DMS79 treated with DMSO at 0.1 percent for 48 hours (cell line): Measurements from ENCODE around the gene ATP1A2.

Source experiments
- DNase-seq: peaks from one replicate; lab custom pipeline; 2025; lab: John Stamatoyannopoulos, UW

The ATP1A2 gene

DNA sequence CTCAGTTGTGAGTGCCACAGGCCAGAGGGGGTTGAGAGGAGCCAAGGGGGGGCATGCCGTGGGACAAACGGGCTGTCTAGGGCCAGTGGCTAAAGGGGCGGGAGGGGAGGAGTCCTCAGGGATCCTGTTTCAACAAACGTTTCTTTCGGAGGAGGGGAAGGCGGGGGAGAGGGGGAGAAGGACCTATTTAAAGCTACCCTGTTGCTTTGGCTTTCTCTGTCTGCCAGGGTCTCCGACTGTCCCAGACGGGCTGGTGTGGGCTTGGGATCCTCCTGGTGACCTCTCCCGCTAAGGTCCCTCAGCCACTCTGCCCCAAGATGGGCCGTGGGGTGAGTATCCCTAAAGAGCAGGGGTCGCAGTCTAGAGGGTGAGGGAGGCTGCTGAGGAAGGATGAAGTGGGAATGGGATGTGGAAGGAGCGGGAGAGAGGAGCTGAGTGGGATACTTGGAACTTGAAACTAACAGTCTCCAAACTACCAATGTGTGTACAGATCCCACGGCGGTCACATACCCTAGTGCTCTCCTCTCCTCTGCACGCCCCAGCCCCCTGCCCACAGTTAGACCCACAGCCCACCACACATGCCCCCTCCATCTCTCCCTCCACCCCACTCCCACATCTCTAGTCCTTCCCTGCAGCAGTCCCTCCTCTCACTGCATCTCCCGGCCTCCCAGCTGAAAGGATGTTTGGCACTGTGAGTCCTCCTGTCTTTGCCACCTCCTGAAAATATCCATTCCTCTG is at the start of gene ATP1A2:
Gene ATP1A2, plus strand, starts transcription at position 215 of the 738 bp plus-strand sequence. Its CDS starts 103 bp downstream, at position 318.
- no peak for DNase-seq

DNA sequence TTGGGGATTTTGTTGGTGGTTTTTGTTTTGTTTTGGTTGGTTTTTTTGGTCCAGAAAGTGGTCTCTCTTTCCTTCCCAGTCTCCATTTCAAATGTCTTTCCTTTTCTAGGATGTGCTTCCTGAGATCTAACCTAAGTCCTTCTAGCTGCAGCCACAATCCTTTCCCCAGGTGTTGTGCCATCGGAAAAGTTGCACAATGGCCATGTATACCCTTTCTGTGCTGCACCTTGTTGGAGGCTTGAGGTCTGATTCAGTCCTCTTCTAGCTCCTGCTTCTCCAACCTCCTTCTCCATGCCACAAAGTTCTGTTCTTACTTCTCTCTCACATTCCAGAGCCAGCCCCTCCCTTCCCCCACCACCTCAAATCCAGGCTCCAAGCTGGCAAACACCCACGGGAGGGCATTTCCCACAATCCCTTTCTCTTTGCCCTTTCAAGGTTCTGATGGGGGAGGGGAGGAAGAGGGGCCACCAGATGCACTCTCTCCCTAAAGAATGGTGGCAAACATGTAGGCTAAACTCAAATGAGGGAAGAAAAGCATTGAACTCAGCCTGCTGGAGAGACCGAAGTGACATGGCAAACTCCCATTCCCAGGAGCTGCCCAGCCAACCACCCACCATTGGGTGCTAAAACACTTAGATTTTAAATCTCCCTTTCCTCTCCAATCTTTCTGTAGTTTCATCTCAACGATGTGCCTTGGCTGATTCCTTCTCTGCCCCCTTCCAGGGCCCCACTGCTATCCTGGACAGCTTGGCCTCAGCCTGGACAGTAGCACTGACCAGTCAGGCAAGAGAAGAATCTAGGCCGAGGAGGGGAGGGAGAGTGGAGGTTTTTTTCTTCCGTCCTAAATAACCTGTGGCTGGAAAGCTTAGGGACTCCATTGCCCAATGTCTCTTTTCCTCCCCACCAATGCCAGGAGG is 48.5 kb upstream of the ATP1A2 start:
- no peak for DNase-seq

DNA sequence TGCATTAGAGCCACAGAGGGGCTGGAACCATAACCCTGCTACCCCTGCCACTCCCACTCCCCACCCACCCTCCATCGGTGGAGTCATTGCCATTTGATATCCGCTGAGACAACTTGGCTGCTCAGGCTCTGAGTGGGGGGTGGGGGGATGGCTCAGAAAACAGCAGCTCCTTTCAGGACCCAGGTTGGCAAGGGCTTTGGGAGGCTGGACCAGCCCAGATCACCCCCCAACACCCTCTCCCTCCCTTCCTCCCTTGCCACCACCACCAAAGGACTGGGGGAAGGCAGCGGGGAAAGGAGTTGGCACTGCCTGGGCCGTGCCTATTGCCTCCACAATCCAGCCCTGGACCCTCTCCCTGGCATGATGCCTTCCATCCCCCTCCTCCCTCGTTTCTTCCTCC is 47.3 kb upstream of the ATP1A2 start:
- DNase-seq, result no peak

DNA sequence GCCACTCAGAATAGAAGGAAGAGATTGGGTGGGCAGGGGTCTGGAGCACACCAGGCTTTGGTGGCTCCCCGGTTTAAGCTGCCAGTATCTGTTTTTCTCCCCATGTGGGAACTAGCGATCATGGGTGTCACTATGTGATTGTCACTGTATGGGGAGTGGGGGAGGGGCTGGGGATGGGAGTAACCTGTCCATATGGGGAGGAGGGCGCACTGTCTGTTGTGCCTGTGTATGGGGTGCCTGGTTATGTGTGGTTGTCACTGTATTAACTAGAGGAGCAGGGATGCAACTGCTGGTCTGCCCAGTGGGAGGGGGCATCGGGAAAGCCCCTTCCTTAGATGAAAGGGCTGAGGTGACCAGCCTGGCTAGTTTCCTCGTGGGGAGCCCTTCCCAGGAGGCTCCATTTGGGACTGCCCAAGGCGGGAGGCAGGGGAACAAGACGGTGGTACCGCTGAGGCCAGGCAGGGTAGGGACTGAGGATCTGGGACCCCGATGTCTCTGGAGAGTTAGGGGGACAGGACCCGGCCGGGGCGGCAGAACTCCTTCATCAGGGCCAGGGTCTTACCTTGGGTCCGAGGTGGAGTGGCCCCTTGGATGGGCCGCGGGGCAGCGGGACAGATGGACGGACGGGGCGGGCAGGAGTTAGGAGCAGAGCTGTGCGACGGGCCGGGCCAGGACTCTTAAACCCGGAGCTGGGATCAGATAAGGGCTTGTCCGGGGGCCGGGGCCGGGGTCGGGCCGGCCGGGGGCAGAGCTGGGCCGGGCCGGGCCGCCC is 45.9 kb upstream of the ATP1A2 start, which contains the start of gene KCNJ10:
Gene KCNJ10, minus strand, starts transcription at position 701 of the 772 bp plus-strand sequence. CDS start 27,628 bp downstream, outside the sequence.
- no peak for DNase-seq

GRCh38 chr1:160070243-160071163 is 45.1 kb upstream of the ATP1A2 start:
- peak; percentile 59 for DNase-seq

DNA sequence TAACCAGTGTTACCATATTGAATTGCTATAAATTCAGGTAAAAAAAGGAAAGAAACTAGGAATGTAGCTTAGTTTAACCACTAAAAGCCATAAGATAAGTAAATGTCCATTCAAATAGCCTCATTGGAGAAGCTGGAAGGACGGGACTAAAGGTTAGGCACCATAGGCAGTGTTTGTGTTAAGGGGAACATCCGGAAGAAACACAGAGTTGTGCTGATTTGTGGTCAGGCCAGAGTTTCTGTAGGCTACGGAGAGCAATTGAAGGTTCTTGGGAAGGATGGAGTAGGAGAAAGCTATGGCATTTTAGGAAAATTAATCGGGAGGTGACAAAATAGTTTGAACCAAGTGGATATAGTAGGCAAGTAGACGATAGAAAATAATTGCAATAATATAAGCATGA is 44.3 kb upstream of the ATP1A2 start:
- no peak for DNase-seq

DNA sequence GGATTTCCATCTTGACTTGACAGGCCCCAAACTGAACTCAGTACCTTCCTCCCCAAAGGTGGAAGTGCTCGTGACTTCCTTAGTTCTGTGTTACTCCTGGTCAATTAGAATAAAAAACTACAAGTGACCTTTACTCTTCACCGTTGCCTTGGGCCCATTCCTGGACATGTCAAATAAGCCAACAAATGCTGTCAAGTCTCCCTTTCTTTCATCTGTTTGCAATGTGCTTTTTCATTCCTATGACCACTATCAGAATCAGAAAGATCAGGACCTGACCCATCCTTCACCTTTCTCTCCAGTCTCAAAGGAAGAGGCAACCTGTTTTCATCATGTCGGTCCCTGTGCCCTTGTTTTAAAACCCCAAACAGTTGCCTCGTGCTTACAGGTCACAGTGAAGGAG is 40.7 kb upstream of the ATP1A2 start:
- DNase-seq, result no peak

DNA sequence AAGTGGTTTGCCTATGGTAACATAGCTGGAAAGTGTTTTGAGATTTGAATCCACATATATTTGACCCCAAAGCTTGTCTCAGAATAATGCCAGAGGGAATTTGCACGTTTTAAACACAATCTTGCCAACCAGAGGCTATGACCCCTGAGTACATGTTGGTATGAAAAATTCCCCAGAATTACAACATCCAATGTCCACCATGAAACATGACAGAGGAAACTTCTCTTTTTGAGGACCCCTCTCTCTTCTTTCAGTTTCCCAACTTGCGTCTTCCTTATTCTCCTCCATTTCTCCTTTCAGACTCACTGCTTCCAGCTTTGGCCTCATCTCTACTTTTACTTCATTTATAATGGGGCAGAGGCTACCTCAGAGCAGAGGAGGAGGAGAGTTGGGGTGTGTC is 39.7 kb upstream of the ATP1A2 start:
- DNase-seq, result no peak

- no peak for DNase-seq
Measured at GRCh38 chr1:160076295-160076694, 39.3 kb upstream of the ATP1A2 start.

GRCh38 chr1:160077486-160077885 is 38.1 kb upstream of the ATP1A2 start:
- no peak for DNase-seq

GRCh38 chr1:160078512-160079195 is 36.9 kb upstream of the ATP1A2 start:
- DNase-seq, result no peak

- DNase-seq, result no peak
Measured at GRCh38 chr1:160079448-160079847, 36.1 kb upstream of the ATP1A2 start.

DNA sequence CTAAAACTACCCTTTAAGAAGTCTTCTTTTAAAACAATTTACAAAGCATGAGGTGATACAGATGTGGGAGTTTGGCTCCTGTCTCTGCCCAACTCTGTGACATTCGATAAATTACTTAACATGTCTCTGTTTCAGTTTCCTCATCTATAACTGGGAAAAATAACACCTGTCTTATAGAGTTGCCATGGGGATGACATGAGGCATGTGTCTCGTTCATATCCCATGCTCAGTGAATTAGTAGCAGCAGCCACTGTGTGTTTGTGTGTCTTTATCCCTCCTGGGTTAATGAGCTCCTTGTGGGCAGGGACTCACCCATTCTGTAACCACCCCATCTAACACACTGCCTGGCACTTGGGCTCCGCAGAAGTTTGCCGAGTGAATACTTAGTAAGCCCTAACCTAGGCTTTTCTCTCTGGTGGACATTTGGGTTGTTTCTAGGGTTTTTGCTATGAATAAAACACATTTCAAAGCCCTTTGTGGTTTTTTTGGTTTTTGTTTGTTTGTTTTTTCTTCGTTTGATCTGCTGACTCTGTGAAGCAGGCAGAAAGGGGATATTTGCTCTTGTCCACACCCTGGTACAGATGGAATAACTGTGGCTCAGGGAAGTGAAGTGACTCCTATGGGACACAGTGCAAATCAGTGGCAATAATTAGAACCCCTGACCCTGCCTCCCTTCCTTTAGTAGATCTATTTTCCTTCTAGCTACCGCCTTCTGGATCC is 35.0 kb upstream of the ATP1A2 start:
- DNase-seq, result no peak

GRCh38 chr1:160081261-160081936 is 34.2 kb upstream of the ATP1A2 start, which contains the start of gene KCNJ9:
KCNJ9 (plus strand) TSS chr1:160081538; CDS start chr1:160084031, 2,493 bp downstream.
- DNase-seq, result peak; percentile 29

DNA sequence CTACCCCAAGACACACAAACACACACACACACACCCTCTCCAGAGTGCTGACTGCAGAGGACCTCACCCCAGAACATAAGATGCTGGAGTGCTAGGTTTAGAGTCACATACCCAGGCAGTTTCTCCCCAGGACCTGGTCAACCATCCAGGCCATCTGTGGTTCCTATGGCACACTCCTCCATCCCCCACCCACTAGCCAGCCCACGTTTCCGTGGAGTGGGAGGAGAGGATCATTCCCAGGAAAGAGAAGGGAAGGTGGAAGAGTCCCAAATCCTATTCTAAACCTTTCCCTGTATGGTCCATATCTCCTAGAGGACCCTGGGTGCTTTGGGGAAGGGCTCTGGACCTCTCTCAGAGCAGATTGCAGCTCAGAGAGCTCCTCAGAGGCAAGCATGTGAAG is 33.1 kb upstream of the ATP1A2 start:
- no peak for DNase-seq

- DNase-seq, result no peak
Measured at GRCh38 chr1:160082926-160083325, 32.6 kb upstream of the ATP1A2 start.

- DNase-seq, result peak; percentile 74
Measured at GRCh38 chr1:160083968-160084770, 31.4 kb upstream of the ATP1A2 start.

- no peak for DNase-seq
Measured at GRCh38 chr1:160084771-160085321, 30.7 kb upstream of the ATP1A2 start.
